ENCODE measurements around the gene FHL2.

DNA sequence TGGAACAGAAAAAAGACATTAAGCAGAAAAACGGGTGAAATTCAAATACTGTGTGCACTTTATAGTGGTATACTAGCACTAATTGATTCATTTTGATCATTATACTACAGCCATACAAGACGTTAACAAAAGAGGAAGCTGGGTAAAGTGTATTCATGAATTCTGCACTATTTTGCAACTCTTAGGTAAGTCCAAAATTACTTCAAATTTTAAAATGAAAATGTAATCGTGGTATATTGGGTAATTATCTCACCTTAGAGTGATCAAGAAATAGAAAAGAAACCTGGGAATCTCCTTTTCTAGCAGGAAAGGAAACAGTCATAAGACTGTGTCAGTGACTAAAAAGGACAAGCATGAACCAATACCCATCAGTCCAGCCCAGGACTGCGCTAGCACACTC is 74.8 kb downstream of the FHL2 start:
- TF ChIP-seq POLR2A (IDR thresholded peaks at IDR 0.05; ENCODE audit: low read length) (no peak), GATA1 (IDR thresholded peaks at IDR 0.05; ENCODE audit: low read depth, low read length) (no peak)

Data from erythroblast (primary cell).